ENCODE measurements around the gene PGBD2. TPM values are rescaled to one million over a fixed set of nuclear protein-coding genes. Genes with fewer than 3 reads are reported as not detected.

Gene PGBD2
- total RNA-seq (1 to 10 TPM; 2.2 to 7.5 (median 4.0) TPM), polyA plus RNA-seq (1 to 10 TPM; 5.8 to 6.9 TPM)

GRCh38 chr1:248906009-248906752, at the start of gene PGBD2:
Gene PGBD2, plus strand, starts transcription at chr1:248906235. Its CDS starts 7,628 bp downstream, at chr1:248913863.
- Histone ChIP-seq H3K9me3 (no peaks in the 10 kb centered on the region), H3K4me3 (peak within 1 kb of the TSS; percentile 47 to 74 (median 70)), H3K36me3 (no peaks in the 10 kb centered on the region), H3K4me1 (peaks cover 6 to 10% (median 8%) of the 10 kb centered on the region in 3 donors), H3K27me3 (peaks cover 0 to 5% (median 2%) of the 10 kb centered on the region in 4 donors), H3K27ac (peak within 1 kb of the TSS; percentile 88 to 96 (median 96))
- peak; percentile 93 to 97 (median 95) for ATAC-seq
- DNase-seq, result peak; percentile 91 to 98 (median 96)
- peak; percentile 29 to 52 (median 41) for TF ChIP-seq CTCF (IDR thresholded peaks at IDR 0.05)
- no peak for FAIRE-seq
- intact Hi-C loops (cut with DNase I), result no loop called here
- 1% methylated on average over 74 to 80 of the region's 80 CpGs for WGBS, 2 donors

- H3K36me3 ChIP-seq, result no peaks in the 10 kb centered on the region
- intact Hi-C loops (cut with DNase I), result no loop called here
- H3K4me1 ChIP-seq, result peaks cover 0 to 13% (median 5%) of the 10 kb centered on the region in 3 donors
- peak overlapping the region in 1 of 4 donors; percentile 69 for H3K4me3 ChIP-seq
- no peaks in the 10 kb centered on the region for H3K27me3 ChIP-seq
- H3K9me3 ChIP-seq, result no peaks in the 10 kb centered on the region
- FAIRE-seq (no peak), ATAC-seq (no peak), DNase-seq (peak in 1 of 6 donors; percentile 49)
- TF ChIP-seq CTCF (IDR thresholded peaks at IDR 0.05), result no peak
- H3K27ac ChIP-seq, result no peak overlapping the region
- 87 to 90% methylated on average over 7 of the region's 7 CpGs for WGBS, 2 donors
Observed at GRCh38 chr1:248857201-248857600, 48.8 kb upstream of the PGBD2 start.

- Histone ChIP-seq H3K36me3 (no peaks in the 10 kb centered on the region), H3K4me1 (peaks cover 0 to 17% (median 5%) of the 10 kb centered on the region in 3 donors), H3K27me3 (no peaks in the 10 kb centered on the region), H3K9me3 (no peaks in the 10 kb centered on the region), H3K27ac (peak overlapping the region; percentile 59 to 91 (median 81)), H3K4me3 (peak overlapping the region; percentile 23 to 74 (median 57))
- WGBS, 2 donors, result 11 to 15% methylated on average over 4 of the region's 4 CpGs
- TF ChIP-seq CTCF (IDR thresholded peaks at IDR 0.05), result no peak
- peak in 2 of 4 donors; percentile 0 to 1 for ATAC-seq
- FAIRE-seq, result no peak
- no peak for DNase-seq
- intact Hi-C loops (cut with DNase I), result no loop called here
Observed at GRCh38 chr1:248857749-248858095, 48.3 kb upstream of the PGBD2 start.

GRCh38 chr1:248858096-248858890, 47.7 kb upstream of the PGBD2 start:
- WGBS, 2 donors, result 1% methylated on average over 42 to 45 of the region's 45 CpGs
- FAIRE-seq, result no peak

More at GRCh38 chr1:248858096-248858890, 47.7 kb upstream of the PGBD2 start:
- Histone ChIP-seq H3K27me3 (no peaks in the 10 kb centered on the region), H3K36me3 (no peaks in the 10 kb centered on the region), H3K4me1 (peaks cover 0 to 18% (median 5%) of the 10 kb centered on the region in 3 donors), H3K9me3 (no peaks in the 10 kb centered on the region), H3K4me3 (peak overlapping the region; percentile 23 to 74 (median 57)), H3K27ac (peak overlapping the region; percentile 59 to 91 (median 81))
- intact Hi-C loops (cut with DNase I), result no loop called here
- ATAC-seq (peak; percentile 68 to 78 (median 72)), DNase-seq (peak; percentile 68 to 91 (median 82))
- peak in 1 of 4 donors; percentile 19 for TF ChIP-seq CTCF (IDR thresholded peaks at IDR 0.05)

Measured in pancreas (tissue), 10 donors.